G401.6 (cell line): ENCODE measurements around the gene PLA2G7.
"Not testable (repeated sequence)": the region's sequence is repeated elsewhere in the genome, so short reads cannot be mapped to it uniquely, and the experiment has no call there.

Source experiments
- FAIRE-seq: peaks from 2 replicates; lab custom pipeline; 2012; peaks lifted over from hg19 to GRCh38; lab: Jason Lieb, UNC

PLA2G7 gene

DNA sequence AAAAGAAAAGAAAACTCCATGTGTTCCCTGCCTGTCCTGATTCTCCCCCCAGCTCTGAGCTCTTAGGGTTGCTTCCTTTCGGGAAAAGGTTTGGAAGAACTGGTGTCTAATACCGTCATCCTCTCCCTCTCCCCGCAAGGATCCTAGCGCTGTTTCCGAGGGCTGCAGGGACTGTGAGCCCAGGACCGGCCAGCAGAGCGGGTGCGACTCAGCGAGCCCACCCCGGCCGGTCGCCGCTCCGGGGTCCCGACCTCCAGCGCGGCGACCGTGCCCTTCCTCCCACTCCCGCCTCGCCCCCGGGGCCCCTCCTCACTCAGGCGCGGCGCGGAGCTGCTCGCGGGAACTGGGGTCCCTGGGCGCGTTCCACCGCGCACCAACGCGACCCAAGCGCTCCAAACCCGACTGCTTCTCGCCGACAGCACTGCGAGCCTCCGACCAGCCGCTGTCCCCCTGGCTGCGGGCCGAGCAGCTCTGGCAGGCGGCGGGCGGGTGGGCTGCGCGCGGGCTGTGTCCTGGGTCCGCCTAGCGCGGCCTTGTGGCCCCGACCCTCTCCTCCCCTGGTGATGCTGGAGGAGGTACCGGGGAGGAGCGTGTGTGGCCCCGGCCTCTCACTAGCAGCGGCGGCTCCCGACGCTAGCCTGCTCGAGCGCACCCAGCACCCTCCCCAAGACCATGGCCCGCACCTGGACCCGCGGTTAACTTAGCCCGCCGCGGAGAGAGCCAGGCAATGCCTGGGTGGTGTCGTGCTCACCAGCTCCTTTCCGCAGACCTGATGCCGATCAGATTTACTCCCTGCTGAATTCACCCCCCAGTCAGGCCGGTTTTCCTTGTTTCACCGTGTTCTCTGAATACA is at the start of gene PLA2G7:
TSS of gene PLA2G7 (minus strand) at position 509 of the 853 bp plus-strand sequence. CDS start 12,484 bp downstream, outside the sequence.
- no peak for FAIRE-seq

GRCh38 chr6:46784535-46784934 is 49.4 kb upstream of the PLA2G7 start:
- no peak for FAIRE-seq

DNA sequence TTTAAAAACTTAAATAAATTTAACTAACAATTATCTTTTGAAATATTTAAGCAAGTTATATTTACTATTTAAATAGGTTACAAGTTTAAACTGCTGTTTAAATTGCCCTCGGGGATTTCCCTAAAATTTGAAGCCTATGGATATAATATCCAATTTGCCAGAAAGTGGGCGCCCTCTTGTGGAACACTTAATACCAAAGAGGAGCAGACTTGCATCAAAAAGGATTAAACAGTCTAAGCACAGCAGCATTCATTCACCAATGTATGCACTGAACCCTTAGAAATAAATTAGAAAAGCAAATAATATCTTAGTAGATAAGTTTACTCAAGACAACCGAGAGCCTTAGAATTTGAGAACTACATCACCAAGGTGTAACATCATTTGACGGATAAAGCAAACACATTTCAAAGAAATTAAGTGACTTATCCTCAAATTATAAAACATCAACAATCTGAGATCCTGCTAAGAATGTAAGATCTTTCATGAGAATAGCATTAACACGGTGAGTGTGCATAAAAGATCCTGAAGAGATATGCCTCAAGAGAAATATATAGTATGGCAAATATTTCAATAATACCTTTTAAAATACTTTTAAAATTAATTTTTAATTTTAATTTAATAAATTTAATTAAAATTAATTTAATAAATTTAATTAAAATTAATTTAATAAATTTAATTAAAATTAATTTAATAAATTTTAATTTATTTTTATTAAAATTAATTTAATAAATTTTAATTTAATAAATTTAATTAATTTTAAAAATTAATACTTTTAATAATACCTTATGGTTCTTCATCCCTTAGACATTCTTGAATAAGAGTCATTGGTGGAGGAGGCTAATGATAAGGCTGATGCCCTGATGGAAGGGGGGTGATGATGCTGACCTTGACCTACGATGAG is 46.6 kb upstream of the PLA2G7 start:
- peak; percentile 100 for FAIRE-seq

DNA sequence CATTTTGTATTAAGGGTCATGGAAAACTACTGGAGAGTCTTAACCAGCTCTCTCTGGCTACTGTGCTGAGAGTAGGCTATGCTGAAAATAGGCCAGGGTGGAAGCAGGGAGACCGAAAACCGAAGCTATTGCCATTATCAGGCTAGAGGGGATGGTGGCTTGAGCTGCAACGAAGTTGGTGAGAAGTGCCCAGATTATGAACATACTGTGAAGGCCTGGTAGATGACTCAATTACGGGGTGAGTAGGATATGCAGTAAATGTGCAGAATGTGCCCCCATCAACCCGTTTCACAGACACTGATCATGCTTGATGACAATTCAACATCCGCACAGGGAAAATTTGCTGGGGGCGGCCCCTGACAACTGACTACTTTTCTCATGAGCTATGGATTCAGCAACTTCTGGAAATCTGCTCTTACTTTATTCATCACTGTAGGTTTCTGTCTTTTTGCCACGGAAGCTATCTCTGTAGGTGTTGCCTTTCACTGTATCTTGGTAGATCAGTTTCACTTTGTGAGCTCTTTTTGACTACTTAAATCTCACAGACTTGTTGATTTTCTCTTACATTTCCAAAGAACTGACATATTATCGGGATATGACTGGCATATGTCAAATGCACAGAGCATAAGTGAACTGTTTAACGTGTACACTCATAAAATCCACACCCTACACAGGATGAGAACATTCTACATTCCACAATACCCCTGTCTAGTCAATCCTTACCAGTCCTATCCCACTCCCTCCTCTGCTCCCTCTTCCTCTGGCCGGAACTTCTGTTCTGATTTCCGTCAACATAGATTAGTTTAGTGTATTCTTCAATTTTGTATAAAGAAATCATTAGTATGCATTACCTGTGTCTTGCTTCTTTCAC is 42.5 kb upstream of the PLA2G7 start:
- no peak for FAIRE-seq

GRCh38 chr6:46776070-46776712 is 41.0 kb upstream of the PLA2G7 start:
- no peak for FAIRE-seq

DNA sequence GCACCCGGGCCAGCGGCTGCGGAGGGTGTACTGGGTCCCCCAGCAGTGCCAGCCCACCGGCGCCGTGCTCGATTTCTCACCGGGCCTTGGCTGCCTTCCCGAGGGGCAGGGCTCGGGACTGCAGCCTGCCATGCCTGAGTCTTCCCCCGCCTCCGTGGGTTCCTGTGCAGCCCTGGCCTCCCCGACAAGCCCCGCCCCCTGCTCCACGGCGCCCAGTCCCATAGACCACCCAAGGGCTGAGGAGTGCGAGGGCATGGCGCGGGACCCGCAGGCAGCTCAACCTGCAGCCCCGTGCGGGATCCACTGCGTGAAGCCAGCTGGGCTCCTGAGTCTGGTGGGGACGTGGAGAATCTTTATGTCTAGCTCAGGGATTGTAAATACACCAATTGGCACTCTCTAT is 39.6 kb upstream of the PLA2G7 start:
- FAIRE-seq, result not testable (repeated sequence)

GRCh38 chr6:46773201-46773855 is 38.2 kb upstream of the PLA2G7 start:
- FAIRE-seq, result no peak

GRCh38 chr6:46772762-46773161 is 37.6 kb upstream of the PLA2G7 start:
- no peak for FAIRE-seq

DNA sequence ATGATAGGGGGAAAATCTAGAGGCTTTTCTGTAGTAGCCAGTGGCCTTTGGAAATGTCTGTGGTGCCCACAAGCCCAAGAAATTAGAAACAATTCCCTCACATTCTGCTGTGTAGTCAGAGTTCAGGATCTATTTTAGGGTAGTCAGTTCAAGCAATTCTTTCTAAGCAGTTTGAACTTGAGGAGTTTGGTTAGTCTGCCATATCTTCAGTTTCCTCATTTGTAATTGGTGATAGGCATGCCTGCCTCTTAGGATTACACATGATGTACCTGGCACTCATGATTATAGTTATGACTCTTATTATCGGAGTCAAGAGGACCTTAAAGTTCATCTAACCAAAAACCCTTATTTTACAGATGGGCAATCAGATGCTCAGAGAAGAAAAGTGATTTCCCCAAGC is 36.8 kb upstream of the PLA2G7 start:
- no peak for FAIRE-seq

GRCh38 chr6:46764961-46765360 is 29.8 kb upstream of the PLA2G7 start:
- FAIRE-seq, result no peak

DNA sequence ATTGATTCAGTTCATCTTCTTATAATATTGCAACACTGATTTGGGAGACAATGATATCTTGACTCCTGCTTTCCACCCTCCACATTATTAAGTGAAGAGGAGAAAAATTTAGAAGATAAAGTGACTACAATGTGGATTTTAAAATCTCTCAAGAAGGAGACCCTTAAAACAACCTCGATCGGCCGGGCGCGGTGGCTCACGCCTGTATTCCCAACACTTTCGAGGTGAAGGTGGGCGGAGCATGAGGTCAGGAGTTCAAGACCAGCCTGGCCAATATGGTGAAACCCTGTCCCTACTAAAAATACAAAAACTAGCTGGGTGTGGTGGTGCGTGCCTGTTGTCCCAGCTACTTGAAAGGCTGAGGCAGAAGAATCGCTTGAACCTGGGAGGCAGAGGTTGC is 29.1 kb upstream of the PLA2G7 start:
- FAIRE-seq, result not testable (repeated sequence)

- no peak for FAIRE-seq
Observed at GRCh38 chr6:46763466-46763865, 28.3 kb upstream of the PLA2G7 start.

DNA sequence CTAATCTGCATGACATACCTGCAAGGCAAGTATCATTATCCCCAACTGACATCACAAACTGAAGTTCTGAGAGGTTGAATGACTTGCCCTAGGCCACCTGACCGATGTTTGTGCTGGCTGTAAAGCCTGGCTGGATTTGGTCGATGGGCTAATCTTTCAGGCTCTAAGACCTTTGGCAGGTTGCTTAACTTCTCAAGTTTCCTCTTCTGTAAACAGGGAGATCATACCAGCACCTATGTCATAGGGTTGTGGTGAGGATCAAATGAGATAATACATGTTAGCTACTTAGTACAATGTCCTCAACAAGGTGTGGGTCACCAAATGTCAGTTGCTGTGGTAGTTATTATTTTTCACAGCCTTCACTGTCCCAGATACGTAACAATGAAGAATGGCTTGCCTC is 25.8 kb upstream of the PLA2G7 start:
- FAIRE-seq, result no peak

- no peak for FAIRE-seq
Observed at GRCh38 chr6:46758960-46759753, 24.0 kb upstream of the PLA2G7 start.

DNA sequence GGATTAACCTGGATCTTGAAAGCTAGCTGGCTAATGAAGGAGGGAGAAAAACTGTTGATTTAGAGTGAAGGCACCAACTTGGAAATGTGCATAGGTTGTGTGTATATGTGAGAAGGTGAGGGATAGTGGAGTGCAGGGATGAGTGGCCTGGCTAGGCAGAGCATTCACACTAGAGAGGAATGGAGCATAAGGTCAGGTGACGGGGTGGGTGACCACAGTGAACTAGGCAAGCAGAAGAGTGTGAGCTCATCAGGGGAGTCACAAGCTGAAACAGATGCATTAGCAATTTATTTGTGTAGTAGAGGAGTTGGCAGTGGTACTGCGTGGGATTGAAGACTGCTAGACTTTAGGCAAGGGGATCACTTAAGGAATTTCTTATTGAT is 22.0 kb upstream of the PLA2G7 start:
- no peak for FAIRE-seq

GRCh38 chr6:46756469-46757213 is 21.5 kb upstream of the PLA2G7 start:
- FAIRE-seq, result no peak

DNA sequence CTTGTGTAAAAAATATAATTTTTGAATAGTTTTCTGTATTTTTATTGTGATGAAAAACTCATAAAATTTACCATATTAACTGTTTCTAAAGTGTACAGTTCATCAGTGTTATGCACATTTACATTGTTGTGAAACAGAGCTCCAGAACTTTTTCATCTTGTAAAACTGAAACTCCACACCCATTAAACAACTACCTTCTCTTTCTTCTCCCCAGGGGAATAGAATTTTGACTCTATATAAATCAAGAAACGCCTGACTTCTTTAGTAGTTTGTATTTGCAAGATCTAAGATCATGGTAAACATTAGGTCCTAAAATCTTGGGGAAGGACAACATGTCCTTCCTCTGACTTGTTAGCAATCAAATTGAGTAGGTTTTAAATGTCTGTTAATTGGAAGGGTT is 20.7 kb upstream of the PLA2G7 start:
- no peak for FAIRE-seq

GRCh38 chr6:46751658-46752057 is 16.5 kb upstream of the PLA2G7 start:
- FAIRE-seq, result no peak

- no peak for FAIRE-seq
Observed at GRCh38 chr6:46749731-46750130, 14.6 kb upstream of the PLA2G7 start.
